ENCODE data around the gene GREM2.

DNA sequence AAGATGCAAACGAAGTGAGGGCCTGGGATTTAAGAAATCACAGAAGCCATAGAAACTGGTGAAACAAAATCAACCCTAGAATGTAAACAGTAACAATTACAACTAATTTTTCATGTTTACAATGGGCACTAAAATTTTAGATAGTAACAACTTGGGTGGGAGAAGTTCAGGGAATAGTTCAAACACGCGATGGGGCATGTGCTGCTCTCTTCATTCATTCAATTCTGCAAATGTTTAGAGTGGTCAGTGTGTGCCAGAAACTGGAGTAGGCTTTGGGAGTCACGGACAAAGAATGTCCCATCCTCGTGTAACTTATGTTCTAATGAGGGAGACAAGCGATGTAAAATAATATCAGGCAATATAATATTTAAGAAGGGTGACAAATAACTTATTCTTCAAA, 133.4 kb downstream of the GREM2 start:
- TF ChIP-seq, protein P1, sequence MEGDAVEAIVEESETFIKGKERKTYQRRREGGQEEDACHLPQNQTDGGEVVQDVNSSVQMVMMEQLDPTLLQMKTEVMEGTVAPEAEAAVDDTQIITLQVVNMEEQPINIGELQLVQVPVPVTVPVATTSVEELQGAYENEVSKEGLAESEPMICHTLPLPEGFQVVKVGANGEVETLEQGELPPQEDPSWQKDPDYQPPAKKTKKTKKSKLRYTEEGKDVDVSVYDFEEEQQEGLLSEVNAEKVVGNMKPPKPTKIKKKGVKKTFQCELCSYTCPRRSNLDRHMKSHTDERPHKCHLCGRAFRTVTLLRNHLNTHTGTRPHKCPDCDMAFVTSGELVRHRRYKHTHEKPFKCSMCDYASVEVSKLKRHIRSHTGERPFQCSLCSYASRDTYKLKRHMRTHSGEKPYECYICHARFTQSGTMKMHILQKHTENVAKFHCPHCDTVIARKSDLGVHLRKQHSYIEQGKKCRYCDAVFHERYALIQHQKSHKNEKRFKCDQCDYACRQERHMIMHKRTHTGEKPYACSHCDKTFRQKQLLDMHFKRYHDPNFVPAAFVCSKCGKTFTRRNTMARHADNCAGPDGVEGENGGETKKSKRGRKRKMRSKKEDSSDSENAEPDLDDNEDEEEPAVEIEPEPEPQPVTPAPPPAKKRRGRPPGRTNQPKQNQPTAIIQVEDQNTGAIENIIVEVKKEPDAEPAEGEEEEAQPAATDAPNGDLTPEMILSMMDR (IDR thresholded peaks at IDR 0.05): no peak
- TF ChIP-seq, protein P2, sequence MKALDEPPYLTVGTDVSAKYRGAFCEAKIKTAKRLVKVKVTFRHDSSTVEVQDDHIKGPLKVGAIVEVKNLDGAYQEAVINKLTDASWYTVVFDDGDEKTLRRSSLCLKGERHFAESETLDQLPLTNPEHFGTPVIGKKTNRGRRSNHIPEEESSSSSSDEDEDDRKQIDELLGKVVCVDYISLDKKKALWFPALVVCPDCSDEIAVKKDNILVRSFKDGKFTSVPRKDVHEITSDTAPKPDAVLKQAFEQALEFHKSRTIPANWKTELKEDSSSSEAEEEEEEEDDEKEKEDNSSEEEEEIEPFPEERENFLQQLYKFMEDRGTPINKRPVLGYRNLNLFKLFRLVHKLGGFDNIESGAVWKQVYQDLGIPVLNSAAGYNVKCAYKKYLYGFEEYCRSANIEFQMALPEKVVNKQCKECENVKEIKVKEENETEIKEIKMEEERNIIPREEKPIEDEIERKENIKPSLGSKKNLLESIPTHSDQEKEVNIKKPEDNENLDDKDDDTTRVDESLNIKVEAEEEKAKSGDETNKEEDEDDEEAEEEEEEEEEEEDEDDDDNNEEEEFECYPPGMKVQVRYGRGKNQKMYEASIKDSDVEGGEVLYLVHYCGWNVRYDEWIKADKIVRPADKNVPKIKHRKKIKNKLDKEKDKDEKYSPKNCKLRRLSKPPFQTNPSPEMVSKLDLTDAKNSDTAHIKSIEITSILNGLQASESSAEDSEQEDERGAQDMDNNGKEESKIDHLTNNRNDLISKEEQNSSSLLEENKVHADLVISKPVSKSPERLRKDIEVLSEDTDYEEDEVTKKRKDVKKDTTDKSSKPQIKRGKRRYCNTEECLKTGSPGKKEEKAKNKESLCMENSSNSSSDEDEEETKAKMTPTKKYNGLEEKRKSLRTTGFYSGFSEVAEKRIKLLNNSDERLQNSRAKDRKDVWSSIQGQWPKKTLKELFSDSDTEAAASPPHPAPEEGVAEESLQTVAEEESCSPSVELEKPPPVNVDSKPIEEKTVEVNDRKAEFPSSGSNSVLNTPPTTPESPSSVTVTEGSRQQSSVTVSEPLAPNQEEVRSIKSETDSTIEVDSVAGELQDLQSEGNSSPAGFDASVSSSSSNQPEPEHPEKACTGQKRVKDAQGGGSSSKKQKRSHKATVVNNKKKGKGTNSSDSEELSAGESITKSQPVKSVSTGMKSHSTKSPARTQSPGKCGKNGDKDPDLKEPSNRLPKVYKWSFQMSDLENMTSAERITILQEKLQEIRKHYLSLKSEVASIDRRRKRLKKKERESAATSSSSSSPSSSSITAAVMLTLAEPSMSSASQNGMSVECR (CRISPR knock-in tag; IDR thresholded peaks at IDR 0.05; ENCODE audit: borderline replicate concordance): no peak
- TF ChIP-seq, protein P3, sequence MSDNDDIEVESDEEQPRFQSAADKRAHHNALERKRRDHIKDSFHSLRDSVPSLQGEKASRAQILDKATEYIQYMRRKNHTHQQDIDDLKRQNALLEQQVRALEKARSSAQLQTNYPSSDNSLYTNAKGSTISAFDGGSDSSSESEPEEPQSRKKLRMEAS (CRISPR knock-in tag; IDR thresholded peaks at IDR 0.05): no peak
- no peak for TF ChIP-seq ESRRA (CRISPR knock-in tag; IDR thresholded peaks at IDR 0.05; ENCODE audit: borderline replicate concordance)
- TF ChIP-seq, protein P4, sequence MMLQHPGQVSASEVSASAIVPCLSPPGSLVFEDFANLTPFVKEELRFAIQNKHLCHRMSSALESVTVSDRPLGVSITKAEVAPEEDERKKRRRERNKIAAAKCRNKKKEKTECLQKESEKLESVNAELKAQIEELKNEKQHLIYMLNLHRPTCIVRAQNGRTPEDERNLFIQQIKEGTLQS (CRISPR knock-in tag; conservative IDR thresholded peaks at IDR 0.05): no peak
- TF ChIP-seq, protein P5, sequence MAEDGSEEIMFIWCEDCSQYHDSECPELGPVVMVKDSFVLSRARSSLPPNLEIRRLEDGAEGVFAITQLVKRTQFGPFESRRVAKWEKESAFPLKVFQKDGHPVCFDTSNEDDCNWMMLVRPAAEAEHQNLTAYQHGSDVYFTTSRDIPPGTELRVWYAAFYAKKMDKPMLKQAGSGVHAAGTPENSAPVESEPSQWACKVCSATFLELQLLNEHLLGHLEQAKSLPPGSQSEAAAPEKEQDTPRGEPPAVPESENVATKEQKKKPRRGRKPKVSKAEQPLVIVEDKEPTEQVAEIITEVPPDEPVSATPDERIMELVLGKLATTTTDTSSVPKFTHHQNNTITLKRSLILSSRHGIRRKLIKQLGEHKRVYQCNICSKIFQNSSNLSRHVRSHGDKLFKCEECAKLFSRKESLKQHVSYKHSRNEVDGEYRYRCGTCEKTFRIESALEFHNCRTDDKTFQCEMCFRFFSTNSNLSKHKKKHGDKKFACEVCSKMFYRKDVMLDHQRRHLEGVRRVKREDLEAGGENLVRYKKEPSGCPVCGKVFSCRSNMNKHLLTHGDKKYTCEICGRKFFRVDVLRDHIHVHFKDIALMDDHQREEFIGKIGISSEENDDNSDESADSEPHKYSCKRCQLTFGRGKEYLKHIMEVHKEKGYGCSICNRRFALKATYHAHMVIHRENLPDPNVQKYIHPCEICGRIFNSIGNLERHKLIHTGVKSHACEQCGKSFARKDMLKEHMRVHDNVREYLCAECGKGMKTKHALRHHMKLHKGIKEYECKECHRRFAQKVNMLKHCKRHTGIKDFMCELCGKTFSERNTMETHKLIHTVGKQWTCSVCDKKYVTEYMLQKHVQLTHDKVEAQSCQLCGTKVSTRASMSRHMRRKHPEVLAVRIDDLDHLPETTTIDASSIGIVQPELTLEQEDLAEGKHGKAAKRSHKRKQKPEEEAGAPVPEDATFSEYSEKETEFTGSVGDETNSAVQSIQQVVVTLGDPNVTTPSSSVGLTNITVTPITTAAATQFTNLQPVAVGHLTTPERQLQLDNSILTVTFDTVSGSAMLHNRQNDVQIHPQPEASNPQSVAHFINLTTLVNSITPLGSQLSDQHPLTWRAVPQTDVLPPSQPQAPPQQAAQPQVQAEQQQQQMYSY (CRISPR knock-in tag; IDR thresholded peaks at IDR 0.05): no peak
- TF ChIP-seq, protein P6, sequence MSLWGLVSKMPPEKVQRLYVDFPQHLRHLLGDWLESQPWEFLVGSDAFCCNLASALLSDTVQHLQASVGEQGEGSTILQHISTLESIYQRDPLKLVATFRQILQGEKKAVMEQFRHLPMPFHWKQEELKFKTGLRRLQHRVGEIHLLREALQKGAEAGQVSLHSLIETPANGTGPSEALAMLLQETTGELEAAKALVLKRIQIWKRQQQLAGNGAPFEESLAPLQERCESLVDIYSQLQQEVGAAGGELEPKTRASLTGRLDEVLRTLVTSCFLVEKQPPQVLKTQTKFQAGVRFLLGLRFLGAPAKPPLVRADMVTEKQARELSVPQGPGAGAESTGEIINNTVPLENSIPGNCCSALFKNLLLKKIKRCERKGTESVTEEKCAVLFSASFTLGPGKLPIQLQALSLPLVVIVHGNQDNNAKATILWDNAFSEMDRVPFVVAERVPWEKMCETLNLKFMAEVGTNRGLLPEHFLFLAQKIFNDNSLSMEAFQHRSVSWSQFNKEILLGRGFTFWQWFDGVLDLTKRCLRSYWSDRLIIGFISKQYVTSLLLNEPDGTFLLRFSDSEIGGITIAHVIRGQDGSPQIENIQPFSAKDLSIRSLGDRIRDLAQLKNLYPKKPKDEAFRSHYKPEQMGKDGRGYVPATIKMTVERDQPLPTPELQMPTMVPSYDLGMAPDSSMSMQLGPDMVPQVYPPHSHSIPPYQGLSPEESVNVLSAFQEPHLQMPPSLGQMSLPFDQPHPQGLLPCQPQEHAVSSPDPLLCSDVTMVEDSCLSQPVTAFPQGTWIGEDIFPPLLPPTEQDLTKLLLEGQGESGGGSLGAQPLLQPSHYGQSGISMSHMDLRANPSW (CRISPR knock-in tag; conservative IDR thresholded peaks at IDR 0.05; ENCODE audit: low read depth): no peak

All from WTC11 (cell line).